Measurements from ENCODE around the gene PRSS27. TPM values are rescaled to one million over a fixed set of nuclear protein-coding genes. Genes with fewer than 3 reads are reported as not detected.

Gene PRSS27
- total and polyA plus RNA-seq, 2 of the 8 experiments (the other 6 are each of a cell fraction or from before 2014, with no cell fraction given) = 1.3 to 7.5 TPM

- TF ChIP-seq CTBP2 (IDR thresholded peaks at IDR 0.05; ENCODE audit: borderline replicate concordance, insufficient read depth, insufficient read length, low read length) = no peak
- TF ChIP-seq POLR2A (IDR thresholded peaks at IDR 0.05; ENCODE audit: control extremely low read depth in 1 of 2, low read depth in 2 of 2, low read length in 2 of 2) = peak in 1 of 2 experiments; percentile 37; a peak in 2 of 3 replicates
Measured at GRCh38 chr16:2761886-2762583, 42.0 kb upstream of the PRSS27 start (continued).
